NOMO-1 treated with dmso at 0.1 percent for 144 hours (cell line): ENCODE results near the gene ARHGEF11.

Source experiments
- DNase-seq: peaks from one replicate; lab custom pipeline; 2025; ENCODE audit not compliant: unreplicated experiment; lab: John Stamatoyannopoulos, UW

ARHGEF11 gene

GRCh38 chr1:156898161-156898566 is 147.4 kb downstream of the ARHGEF11 start:
- peak; percentile 22 for DNase-seq

GRCh38 chr1:156897078-156897825 is 148.3 kb downstream of the ARHGEF11 start:
- no peak for DNase-seq

- DNase-seq, result no peak
These were observed 149.0 kb downstream of the ARHGEF11 start for GRCh38 chr1:156896490-156897033.

GRCh38 chr1:156895927-156896326 is 149.6 kb downstream of the ARHGEF11 start:
- DNase-seq, result no peak

- DNase-seq, result no peak
These were observed 150.1 kb downstream of the ARHGEF11 start for GRCh38 chr1:156895455-156895812.

- no peak for DNase-seq
These were observed 150.7 kb downstream of the ARHGEF11 start for GRCh38 chr1:156894711-156895454.

GRCh38 chr1:156894001-156894400 is 151.5 kb downstream of the ARHGEF11 start:
- DNase-seq, result no peak

- DNase-seq, result no peak
These were observed 152.2 kb downstream of the ARHGEF11 start, which contains the start of gene PEAR1 for GRCh38 chr1:156893048-156893953. TSS of gene PEAR1 (plus strand) at chr1:156893718. CDS start at chr1:156903927, 10,209 bp downstream.

GRCh38 chr1:156892190-156893047 is 153.1 kb downstream of the ARHGEF11 start:
- peak; percentile 77 for DNase-seq

GRCh38 chr1:156889802-156890580 is 155.6 kb downstream of the ARHGEF11 start:
- peak; percentile 38 for DNase-seq

GRCh38 chr1:156887734-156888133 is 157.8 kb downstream of the ARHGEF11 start:
- no peak for DNase-seq

- DNase-seq, result no peak
These were observed 158.2 kb downstream of the ARHGEF11 start for GRCh38 chr1:156887317-156887716.

- no peak for DNase-seq
These were observed 158.8 kb downstream of the ARHGEF11 start for GRCh38 chr1:156886583-156887281.

GRCh38 chr1:156885880-156886355 is 159.6 kb downstream of the ARHGEF11 start:
- DNase-seq, result no peak

GRCh38 chr1:156885314-156885713 is 160.2 kb downstream of the ARHGEF11 start:
- DNase-seq, result no peak
